ENCODE data around the gene SNTN. TPM values are rescaled to one million over a fixed set of nuclear protein-coding genes. Genes with fewer than 3 reads are reported as not detected.

Gene SNTN
- total RNA-seq, 2 donors from 2014 or later, result not detected

- DNase-seq (ENCODE audit: low spot score in 2 of 2) (no peak), ATAC-seq (no peak)
- no peak overlapping the region for H3K27ac Mint-ChIP-seq
- peaks cover 0 to 11% of the 10 kb centered on the region in 2 donors for H3K9me3 Mint-ChIP-seq
- no peaks in the 10 kb centered on the region for H3K36me3 Mint-ChIP-seq
Measured at GRCh38 chr3:63656786-63657185, 4.3 kb downstream of the SNTN start.

GRCh38 chr3:63661242-63661641 is 8.8 kb downstream of the SNTN start:
- H3K9me3 Mint-ChIP-seq, result no peaks in the 10 kb centered on the region
- no peaks in the 10 kb centered on the region for H3K36me3 Mint-ChIP-seq
- H3K27ac Mint-ChIP-seq, result no peak overlapping the region
- DNase-seq (ENCODE audit: low spot score in 2 of 2) (no peak), ATAC-seq (no peak)

- no peak for ATAC-seq
- Mint-ChIP-seq H3K36me3 (no peaks in the 10 kb centered on the region), H3K9me3 (no peaks in the 10 kb centered on the region), H3K27ac (no peak overlapping the region)
- no peak for DNase-seq (ENCODE audit: low spot score in 2 of 2)
Measured at GRCh38 chr3:63662011-63662410, 9.5 kb downstream of the SNTN start.

- DNase-seq (ENCODE audit: low spot score in 2 of 2) (no peak), ATAC-seq (no peak)
- no peaks in the 10 kb centered on the region for H3K9me3 Mint-ChIP-seq
- no peaks in the 10 kb centered on the region for H3K36me3 Mint-ChIP-seq
- no peak overlapping the region for H3K27ac Mint-ChIP-seq
Measured at GRCh38 chr3:63662500-63662899, 10.0 kb downstream of the SNTN start.

- DNase-seq (ENCODE audit: low spot score in 2 of 2) (no peak), ATAC-seq (no peak)
- H3K9me3 Mint-ChIP-seq, result peaks cover 0 to 11% of the 10 kb centered on the region in 2 donors
- H3K27ac Mint-ChIP-seq, result no peak overlapping the region
- no peaks in the 10 kb centered on the region for H3K36me3 Mint-ChIP-seq
Measured at GRCh38 chr3:63670544-63670943, 18.1 kb downstream of the SNTN start.

GRCh38 chr3:63673111-63673510 is 20.6 kb downstream of the SNTN start:
- Mint-ChIP-seq H3K27ac (no peak overlapping the region), H3K9me3 (peaks cover 0 to 14% of the 10 kb centered on the region in 2 donors), H3K36me3 (no peaks in the 10 kb centered on the region)
- DNase-seq (ENCODE audit: low spot score in 2 of 2) (no peak), ATAC-seq (no peak)

- H3K36me3 Mint-ChIP-seq, result no peaks in the 10 kb centered on the region
- DNase-seq (ENCODE audit: low spot score in 2 of 2) (no peak), ATAC-seq (no peak)
- H3K27ac Mint-ChIP-seq, result no peak overlapping the region
- peaks cover 0 to 14% of the 10 kb centered on the region in 2 donors for H3K9me3 Mint-ChIP-seq
Measured at GRCh38 chr3:63674586-63674985, 22.1 kb downstream of the SNTN start.

- H3K36me3 Mint-ChIP-seq, result no peaks in the 10 kb centered on the region
- ATAC-seq (no peak), DNase-seq (ENCODE audit: low spot score in 2 of 2) (no peak)
- peaks cover 0 to 6% of the 10 kb centered on the region in 2 donors for H3K9me3 Mint-ChIP-seq
- H3K27ac Mint-ChIP-seq, result no peak overlapping the region
Measured at GRCh38 chr3:63679186-63679585, 26.7 kb downstream of the SNTN start.

GRCh38 chr3:63684081-63684480 is 31.6 kb downstream of the SNTN start:
- ATAC-seq (no peak), DNase-seq (ENCODE audit: low spot score in 2 of 2) (no peak)
- no peaks in the 10 kb centered on the region for H3K36me3 Mint-ChIP-seq
- no peaks in the 10 kb centered on the region for H3K9me3 Mint-ChIP-seq
- H3K27ac Mint-ChIP-seq, result no peak overlapping the region

GRCh38 chr3:63685340-63685739 is 32.9 kb downstream of the SNTN start:
- Mint-ChIP-seq H3K27ac (no peak overlapping the region), H3K36me3 (no peaks in the 10 kb centered on the region), H3K9me3 (no peaks in the 10 kb centered on the region)
- no peak for DNase-seq (ENCODE audit: low spot score in 2 of 2)
- no peak for ATAC-seq

GRCh38 chr3:63687278-63688225 is 35.1 kb downstream of the SNTN start:
- H3K9me3 Mint-ChIP-seq, result peaks cover 0 to 8% of the 10 kb centered on the region in 2 donors
- peaks cover 0 to 6% of the 10 kb centered on the region in 2 donors for H3K36me3 Mint-ChIP-seq
- no peak for DNase-seq (ENCODE audit: low spot score in 2 of 2)
- no peak for ATAC-seq
- H3K27ac Mint-ChIP-seq, result peak overlapping the region in 1 of 2 donors; percentile 82

- Mint-ChIP-seq H3K36me3 (peaks cover 6 to 14% of the 10 kb centered on the region in 2 donors), H3K9me3 (peaks cover 8 to 9% of the 10 kb centered on the region in 2 donors), H3K27ac (no peak overlapping the region)
- DNase-seq (ENCODE audit: low spot score in 2 of 2) (no peak), ATAC-seq (no peak)
Measured at GRCh38 chr3:63689285-63689684, 36.8 kb downstream of the SNTN start.

- peaks cover 21 to 26% of the 10 kb centered on the region in 2 donors for H3K9me3 Mint-ChIP-seq
- H3K27ac Mint-ChIP-seq, result no peak overlapping the region
- DNase-seq (ENCODE audit: low spot score in 2 of 2) (no peak), ATAC-seq (no peak)
- peaks cover 6 to 24% of the 10 kb centered on the region in 2 donors for H3K36me3 Mint-ChIP-seq
Measured at GRCh38 chr3:63693351-63693750, 40.9 kb downstream of the SNTN start.

GRCh38 chr3:63705092-63705645 is 52.7 kb downstream of the SNTN start:
- ATAC-seq, result no peak
- Mint-ChIP-seq H3K9me3 (no peaks in the 10 kb centered on the region), H3K36me3 (no peaks in the 10 kb centered on the region), H3K27ac (no peak overlapping the region)
- DNase-seq (ENCODE audit: low spot score in 2 of 2), result no peak

GRCh38 chr3:63706321-63707085 is 54.0 kb downstream of the SNTN start:
- no peak for DNase-seq (ENCODE audit: low spot score in 2 of 2)
- Mint-ChIP-seq H3K9me3 (no peaks in the 10 kb centered on the region), H3K36me3 (no peaks in the 10 kb centered on the region), H3K27ac (no peak overlapping the region)
- ATAC-seq, result no peak

- H3K9me3 Mint-ChIP-seq, result no peaks in the 10 kb centered on the region
- no peak overlapping the region for H3K27ac Mint-ChIP-seq
- ATAC-seq (no peak), DNase-seq (ENCODE audit: low spot score in 2 of 2) (no peak)
- H3K36me3 Mint-ChIP-seq, result no peaks in the 10 kb centered on the region
Measured at GRCh38 chr3:63707731-63708130, 55.3 kb downstream of the SNTN start.

GRCh38 chr3:63709576-63709975 is 57.1 kb downstream of the SNTN start:
- ATAC-seq, result no peak
- no peaks in the 10 kb centered on the region for H3K36me3 Mint-ChIP-seq
- H3K27ac Mint-ChIP-seq, result no peak overlapping the region
- no peaks in the 10 kb centered on the region for H3K9me3 Mint-ChIP-seq
- DNase-seq (ENCODE audit: low spot score in 2 of 2), result no peak

Data from activated naive CD4-positive, alpha-beta T cell treated with anti-CD3 and anti-CD28 coated beads, Interleukin-2, amount 50 U/mL, for 72 hours (primary cell).